BLaER1 (cell line): ENCODE measurements around the gene PCDHA9.
"Not testable (repeated sequence)": the region's sequence is repeated elsewhere in the genome, so short reads cannot be mapped to it uniquely, and the experiment has no call there.

ENCODE experiments used
- H3K27ac ChIP-seq: shearing (Covaris generic); formaldehyde crosslinking; 2 replicates; pipeline ENCODE4 v1.8.1; 2022
- H3K27me3 ChIP-seq: shearing (Covaris generic); formaldehyde crosslinking; 2 replicates; pipeline ENCODE4 v1.8.1; 2022
- H3K36me3 ChIP-seq: shearing (Covaris generic); formaldehyde crosslinking; 2 replicates; pipeline ENCODE4 v1.8.1; 2022
- H3K4me1 ChIP-seq: shearing (Covaris generic); formaldehyde crosslinking; 2 replicates; pipeline ENCODE4 v1.8.1; 2022
- H3K4me2 ChIP-seq: shearing (Covaris generic); formaldehyde crosslinking; 2 replicates; pipeline ENCODE4 v1.8.1; 2022
- H3K4me3 ChIP-seq: shearing (Covaris generic); formaldehyde crosslinking; 2 replicates; pipeline ENCODE4 v1.8.1; 2022
- H3K9ac ChIP-seq: shearing (Covaris generic); formaldehyde crosslinking; 2 replicates; pipeline ENCODE4 v1.8.1; 2022
- H3K9me3 ChIP-seq: shearing (Covaris generic); formaldehyde crosslinking; 2 replicates; pipeline ENCODE4 v1.8.1; 2022
- H4K20me1 ChIP-seq: shearing (Covaris generic); formaldehyde crosslinking; 2 replicates; pipeline ENCODE4 v1.8.1; 2022
- Cebpa-rat ChIP-seq: shearing (Covaris generic); IDR thresholded peaks from 2 replicates; pipeline ENCODE4 v1.8.1; 2022

The PCDHA9 gene

GRCh38 chr5:140835622-140836510, 12.3 kb upstream of the PCDHA9 start:
- no peak overlapping the region for H3K9ac ChIP-seq
- H3K36me3 ChIP-seq = no peaks in the 10 kb centered on the region
- H3K27ac ChIP-seq = no peak overlapping the region
- no peak overlapping the region for H3K4me3 ChIP-seq
- no peaks in the 10 kb centered on the region for H3K4me1 ChIP-seq
- no peaks in the 10 kb centered on the region for H4K20me1 ChIP-seq
- peaks cover 21% of the 10 kb centered on the region for H3K9me3 ChIP-seq
- H3K4me2 ChIP-seq = no peak overlapping the region
- TF ChIP-seq Cebpa-rat = no peak
- no peaks in the 10 kb centered on the region for H3K27me3 ChIP-seq

- no peaks in the 10 kb centered on the region for H3K27me3 ChIP-seq
- H3K9me3 ChIP-seq = peaks cover 21% of the 10 kb centered on the region
- TF ChIP-seq Cebpa-rat = no peak
- H4K20me1 ChIP-seq = no peaks in the 10 kb centered on the region
- no peaks in the 10 kb centered on the region for H3K36me3 ChIP-seq
- no peak within 1 kb of the TSS for H3K4me2 ChIP-seq
- H3K4me1 ChIP-seq = no peaks in the 10 kb centered on the region
- no peak within 1 kb of the TSS for H3K9ac ChIP-seq
- H3K27ac ChIP-seq = no peak within 1 kb of the TSS
- H3K4me3 ChIP-seq = no peak within 1 kb of the TSS
Measured at GRCh38 chr5:140840978-140841962, 6.9 kb upstream of the PCDHA9 start, which contains the start of gene PCDHA8. TSS of gene PCDHA8 (plus strand) at chr5:140841187. CDS start at chr5:140841322, 135 bp downstream.

GRCh38 chr5:140842798-140843733, 5.1 kb upstream of the PCDHA9 start:
- Histone ChIP-seq H3K4me2 (no peak overlapping the region), H4K20me1 (no peaks in the 10 kb centered on the region), H3K36me3 (no peaks in the 10 kb centered on the region), H3K4me1 (no peaks in the 10 kb centered on the region), H3K9me3 (peaks cover 20% of the 10 kb centered on the region), H3K4me3 (no peak overlapping the region), H3K27me3 (no peaks in the 10 kb centered on the region), H3K9ac (no peak overlapping the region), H3K27ac (no peak overlapping the region)
- TF ChIP-seq Cebpa-rat = no peak

- H3K4me2 ChIP-seq, H3K9ac ChIP-seq, H3K4me1 ChIP-seq, H3K4me3 ChIP-seq, H3K27me3 ChIP-seq, H4K20me1 ChIP-seq, H3K36me3 ChIP-seq, H3K27ac ChIP-seq: not testable (repeated sequence)
- peaks cover 23% of the 10 kb centered on the region for H3K9me3 ChIP-seq
Measured at GRCh38 chr5:140849831-140850634, 1.9 kb downstream of the PCDHA9 start.

- Histone ChIP-seq H3K27me3 (no peaks in the 10 kb centered on the region), H3K4me2 (no peak within 1 kb of the TSS), H3K27ac (no peak within 1 kb of the TSS), H4K20me1 (no peaks in the 10 kb centered on the region), H3K4me3 (no peak within 1 kb of the TSS), H3K9ac (no peak within 1 kb of the TSS), H3K4me1 (no peaks in the 10 kb centered on the region), H3K36me3 (no peaks in the 10 kb centered on the region), H3K9me3 (peaks cover 26% of the 10 kb centered on the region)
- TF ChIP-seq Cebpa-rat = no peak
Measured at GRCh38 chr5:140855772-140856674, 7.8 kb downstream of the PCDHA9 start, which contains the start of gene PCDHA10. TSS of gene PCDHA10 (plus strand) at chr5:140855897. CDS start at chr5:140856049, 152 bp downstream.

- H3K36me3 ChIP-seq = no peaks in the 10 kb centered on the region
- H3K4me3 ChIP-seq = no peak overlapping the region
- no peak overlapping the region for H3K9ac ChIP-seq
- peaks cover 39% of the 10 kb centered on the region for H3K9me3 ChIP-seq
- no peaks in the 10 kb centered on the region for H3K27me3 ChIP-seq
- no peak for TF ChIP-seq Cebpa-rat
- no peak overlapping the region for H3K27ac ChIP-seq
- no peaks in the 10 kb centered on the region for H4K20me1 ChIP-seq
- no peak overlapping the region for H3K4me2 ChIP-seq
- H3K4me1 ChIP-seq = no peaks in the 10 kb centered on the region
Measured at GRCh38 chr5:140857177-140857986, 9.2 kb downstream of the PCDHA9 start.

GRCh38 chr5:140857987-140858240, 9.7 kb downstream of the PCDHA9 start:
- Histone ChIP-seq H3K4me2 (no peak overlapping the region), H3K4me1 (no peaks in the 10 kb centered on the region), H3K27ac (no peak overlapping the region), H3K36me3 (no peaks in the 10 kb centered on the region), H3K9me3 (peaks cover 45% of the 10 kb centered on the region), H4K20me1 (no peaks in the 10 kb centered on the region), H3K9ac (no peak overlapping the region), H3K4me3 (no peak overlapping the region), H3K27me3 (no peaks in the 10 kb centered on the region)
- TF ChIP-seq Cebpa-rat = no peak
